ENCODE data around the gene JAZF1.

GRCh38 chr7:28191751-28192150 is 11.2 kb upstream of the JAZF1 start:
- no peak for TF ChIP-seq EZH2phosphoT487 (IDR thresholded peaks at IDR 0.05; ENCODE audit: insufficient read depth, low read depth)
- TF ChIP-seq EZH2 (IDR thresholded peaks at IDR 0.05; ENCODE audit: insufficient read depth, poor library complexity, severe bottlenecking): no peak

Measured in GM23248 (cell line).